NCI-H1417 treated with DMSO at 0.1 percent for 48 hours (cell line): ENCODE results near the gene SLX4.
"Not testable (repeated sequence)": the region's sequence is repeated elsewhere in the genome, so short reads cannot be mapped to it uniquely, and the experiment has no call there.

Experiments
- DNase-seq: peaks from one replicate; lab custom pipeline; 2025; lab: John Stamatoyannopoulos, UW

Gene SLX4

GRCh38 chr16:3640632-3641501 is 29.5 kb upstream of the SLX4 start:
- no peak for DNase-seq

- DNase-seq, result no peak
Observed at GRCh38 chr16:3640207-3640606, 28.8 kb upstream of the SLX4 start.

DNA sequence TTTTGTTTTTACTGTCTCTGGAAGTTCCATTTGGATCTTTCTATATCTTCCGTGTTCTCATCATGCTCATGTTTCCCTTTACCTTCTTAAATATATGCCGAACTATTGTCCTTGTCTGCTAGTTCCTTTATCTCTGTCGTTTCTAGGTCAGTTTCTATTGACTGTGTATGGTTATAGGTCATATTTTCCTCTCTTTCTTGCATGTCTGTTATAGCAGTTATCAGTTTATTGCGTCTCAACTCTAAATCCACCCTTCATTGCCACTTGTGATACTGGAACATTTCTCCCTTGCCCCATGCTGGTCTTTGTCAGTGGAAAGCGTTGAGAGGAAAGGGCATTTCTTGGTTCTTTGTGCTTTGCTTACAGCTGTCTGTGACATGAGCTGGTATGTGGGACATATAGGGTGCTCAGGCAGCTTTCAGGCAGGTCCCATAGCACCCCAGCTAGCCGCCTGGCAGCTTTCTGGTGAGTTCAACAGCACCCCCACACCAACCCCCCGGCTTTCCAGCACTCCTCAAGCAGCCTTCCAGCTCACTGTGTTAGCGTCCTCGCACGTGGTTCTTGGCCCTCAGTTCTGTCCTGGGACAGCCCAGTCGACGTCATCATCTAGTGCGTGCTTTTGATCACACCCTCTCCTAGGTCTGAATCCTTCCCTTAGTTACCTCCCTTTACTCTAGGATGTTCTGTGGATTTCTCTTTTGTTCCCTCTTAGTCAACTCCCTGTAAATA is 27.7 kb upstream of the SLX4 start:
- DNase-seq, result no peak

DNA sequence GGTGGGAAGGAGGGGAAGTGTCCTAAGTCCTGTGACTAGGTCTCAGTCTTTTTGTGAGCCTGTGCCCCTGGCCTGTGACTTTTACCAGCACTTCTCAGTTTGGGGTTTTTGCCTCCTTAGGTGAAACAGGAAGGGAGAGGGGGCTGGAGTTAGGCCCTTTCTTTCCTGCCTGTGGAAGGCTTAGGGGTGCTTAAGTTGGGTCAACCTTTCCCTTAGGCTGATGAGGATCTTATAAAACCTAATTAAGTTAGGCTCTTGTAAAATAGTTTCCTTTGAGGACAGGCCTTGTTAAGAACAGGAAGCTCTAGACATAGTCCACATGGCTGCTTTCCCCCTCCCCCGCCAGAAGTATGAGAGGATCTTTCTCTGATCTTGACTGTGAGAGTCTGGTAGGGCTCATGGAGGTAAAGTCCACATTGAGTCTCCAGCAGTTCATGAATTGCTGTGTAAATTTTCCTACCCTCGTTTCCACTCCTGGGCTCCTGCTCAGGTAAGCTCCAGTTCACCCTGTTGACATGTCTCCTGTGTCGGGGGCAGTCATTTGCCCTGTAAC is 26.0 kb upstream of the SLX4 start:
- no peak for DNase-seq

- no peak for DNase-seq
Observed at GRCh38 chr16:3625911-3626732, 14.7 kb upstream of the SLX4 start.

- DNase-seq, result no peak
Observed at GRCh38 chr16:3625331-3625730, 13.9 kb upstream of the SLX4 start.

DNA sequence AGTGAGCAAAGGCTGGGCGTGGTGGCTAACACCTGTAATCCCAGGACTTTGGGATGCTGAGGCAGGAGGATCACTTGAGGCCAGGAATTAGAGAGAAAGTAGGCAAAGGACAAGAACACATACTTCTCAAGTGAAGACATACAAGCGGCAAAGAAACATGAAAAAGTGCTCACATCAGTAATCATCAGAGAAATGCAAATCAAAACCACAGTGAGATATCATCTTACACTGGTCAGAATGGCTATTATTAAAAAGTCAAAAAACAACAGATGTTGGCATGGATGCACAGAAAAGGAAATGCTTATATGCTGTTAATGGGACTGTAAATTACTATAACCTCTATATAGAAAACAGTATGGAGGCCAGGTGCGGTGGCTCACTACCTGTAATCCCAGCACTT is 12.2 kb upstream of the SLX4 start:
- DNase-seq, result no peak

- DNase-seq, result no peak
Observed at GRCh38 chr16:3618769-3619141, 7.3 kb upstream of the SLX4 start.

- no peak for DNase-seq
Observed at GRCh38 chr16:3612510-3613466, 1.4 kb upstream of the SLX4 start.

GRCh38 chr16:3610698-3611145 is 684 bp downstream of the SLX4 start:
- DNase-seq, result no peak

DNA sequence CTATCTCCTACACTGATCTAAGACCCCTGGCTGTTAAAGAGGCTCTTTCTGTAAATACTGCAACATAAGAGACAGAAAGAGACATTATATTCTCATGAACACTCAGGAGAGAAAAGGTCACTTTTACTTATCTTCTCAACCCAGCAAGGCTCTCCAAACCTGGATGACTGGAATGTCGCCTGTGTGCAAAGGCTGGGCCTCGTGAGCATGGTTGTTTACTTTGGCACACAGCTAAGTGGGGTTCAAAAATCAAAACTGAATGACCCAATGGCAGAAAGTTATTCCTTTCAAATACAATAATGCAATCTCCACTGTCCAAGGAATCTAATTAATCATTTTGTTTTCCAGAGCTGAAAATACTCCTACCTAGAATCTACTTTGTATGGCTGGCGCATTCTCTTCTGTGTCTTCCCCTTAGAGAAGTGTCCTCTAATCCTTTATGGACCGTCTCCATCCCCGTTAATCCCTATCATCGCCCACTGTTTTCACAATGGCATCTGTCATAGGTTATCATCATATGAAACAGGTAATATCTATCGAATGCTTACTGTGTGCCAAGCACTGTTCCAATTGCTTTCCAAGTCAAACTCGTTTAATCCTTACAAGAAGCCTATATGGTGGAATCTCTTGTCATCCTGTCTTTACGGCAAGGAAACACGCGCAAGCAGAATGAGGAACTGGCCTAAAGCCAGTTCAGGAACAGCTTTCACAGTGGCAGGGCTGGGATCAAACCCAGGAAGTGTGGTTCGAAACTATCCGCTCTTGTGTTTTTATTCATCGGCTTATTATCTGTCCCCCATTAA is 1.3 kb downstream of the SLX4 start:
- no peak for DNase-seq

DNA sequence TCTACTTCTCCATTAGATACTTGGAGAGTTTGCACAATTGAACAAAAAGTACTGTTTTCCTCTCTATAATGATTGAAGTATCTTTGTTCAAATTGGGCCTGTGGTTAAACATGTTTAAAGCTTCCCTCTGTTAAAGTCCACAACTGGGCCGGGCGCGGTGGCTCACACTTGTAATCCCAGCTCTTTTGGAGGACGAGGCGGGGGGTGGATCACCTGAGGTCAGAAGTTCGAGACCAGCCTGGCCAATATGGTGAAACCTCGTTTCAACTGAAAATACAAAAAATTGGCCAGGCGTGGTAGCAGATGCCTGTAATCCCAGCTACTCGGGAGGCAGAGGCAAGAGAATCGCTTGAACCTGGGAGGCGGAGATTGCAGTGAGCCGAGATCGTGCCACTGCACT is 2.4 kb downstream of the SLX4 start:
- not testable (repeated sequence) for DNase-seq

- DNase-seq, result no peak
Observed at GRCh38 chr16:3608069-3608468, 3.3 kb downstream of the SLX4 start.

GRCh38 chr16:3607634-3608033 is 3.8 kb downstream of the SLX4 start:
- no peak for DNase-seq

GRCh38 chr16:3607161-3607560 is 4.2 kb downstream of the SLX4 start:
- DNase-seq, result no peak

- DNase-seq, result no peak
Observed at GRCh38 chr16:3606441-3606840, 5.0 kb downstream of the SLX4 start.

DNA sequence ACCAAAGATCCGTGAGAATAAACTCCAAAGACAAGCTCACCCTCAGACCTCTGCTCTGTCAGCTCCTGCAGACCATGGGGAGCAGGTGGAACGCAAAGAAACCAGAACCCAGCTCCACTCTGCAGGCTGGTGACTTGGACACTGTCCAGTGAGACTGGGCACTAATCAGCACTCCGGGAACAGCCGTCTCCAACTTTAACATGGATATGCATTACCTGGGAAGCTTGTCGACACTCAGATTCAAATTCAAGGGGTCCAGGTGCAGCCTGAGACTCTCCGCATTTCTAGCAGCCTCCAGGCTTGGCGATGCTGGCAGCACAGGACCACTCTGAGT is 9.1 kb downstream of the SLX4 start:
- no peak for DNase-seq

DNA sequence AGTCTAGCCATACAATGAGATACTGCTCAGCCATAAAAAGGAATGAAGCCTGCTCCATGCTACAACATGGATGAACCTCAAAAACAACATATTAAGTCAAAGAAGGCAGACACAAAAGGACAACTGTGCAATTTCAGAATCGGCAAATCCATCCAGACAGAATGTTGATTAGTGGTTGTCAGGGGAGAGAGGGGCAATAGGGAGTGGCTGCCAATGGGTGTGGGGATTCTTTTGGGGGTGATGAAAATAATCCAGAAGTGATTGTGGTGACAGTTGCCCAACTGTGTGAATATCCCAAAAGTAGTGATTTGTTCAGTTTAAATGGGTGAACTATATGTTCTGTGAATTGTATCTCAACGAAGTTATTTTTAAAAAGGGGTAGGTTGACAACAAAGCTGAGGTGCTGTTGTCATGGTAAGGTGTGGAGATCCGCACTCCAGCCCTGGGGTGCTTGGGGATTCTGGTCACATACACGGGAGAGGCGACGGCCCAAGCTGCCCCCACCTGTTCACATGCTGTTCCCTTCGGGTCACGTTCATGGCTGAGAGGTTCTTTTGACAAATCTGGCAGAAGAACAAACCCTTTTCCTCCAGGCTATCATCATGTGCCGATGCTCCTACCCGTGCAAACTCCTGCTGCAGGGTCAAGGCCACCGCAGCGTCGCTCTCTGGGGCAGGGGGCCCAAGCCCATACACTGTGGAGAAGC is 9.6 kb downstream of the SLX4 start:
- no peak for DNase-seq

DNA sequence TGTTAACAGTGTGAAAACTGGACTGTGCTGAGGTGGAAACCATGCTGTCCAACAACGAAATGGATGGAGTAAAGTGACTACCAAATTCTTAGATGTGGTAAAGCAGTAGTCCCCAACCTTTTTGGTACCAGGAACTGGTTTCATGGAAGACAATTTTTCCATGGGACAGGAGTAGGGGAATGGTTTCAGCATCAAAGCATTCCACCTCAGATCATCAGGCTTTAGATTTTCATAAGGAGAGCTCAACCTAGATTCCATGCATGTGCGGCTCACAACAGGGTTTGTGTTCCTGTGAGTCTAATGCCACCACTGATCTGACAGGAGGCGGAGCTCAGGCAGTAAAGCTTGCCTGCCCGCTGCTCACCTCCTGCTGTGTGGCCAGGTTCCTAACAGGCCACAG is 11.5 kb downstream of the SLX4 start:
- no peak for DNase-seq

- no peak for DNase-seq
Observed at GRCh38 chr16:3599121-3599520, 12.3 kb downstream of the SLX4 start.
